ENCODE data around the gene ESR2. TPM values are rescaled to one million over a fixed set of nuclear protein-coding genes. Genes with fewer than 3 reads are reported as not detected.
A peak's percentile ranks its signal among the peaks of the same experiment; 100 is the strongest.

ESR2 gene
- total RNA-seq, 1 donor from 2014 or later = 2.2 TPM

DNA sequence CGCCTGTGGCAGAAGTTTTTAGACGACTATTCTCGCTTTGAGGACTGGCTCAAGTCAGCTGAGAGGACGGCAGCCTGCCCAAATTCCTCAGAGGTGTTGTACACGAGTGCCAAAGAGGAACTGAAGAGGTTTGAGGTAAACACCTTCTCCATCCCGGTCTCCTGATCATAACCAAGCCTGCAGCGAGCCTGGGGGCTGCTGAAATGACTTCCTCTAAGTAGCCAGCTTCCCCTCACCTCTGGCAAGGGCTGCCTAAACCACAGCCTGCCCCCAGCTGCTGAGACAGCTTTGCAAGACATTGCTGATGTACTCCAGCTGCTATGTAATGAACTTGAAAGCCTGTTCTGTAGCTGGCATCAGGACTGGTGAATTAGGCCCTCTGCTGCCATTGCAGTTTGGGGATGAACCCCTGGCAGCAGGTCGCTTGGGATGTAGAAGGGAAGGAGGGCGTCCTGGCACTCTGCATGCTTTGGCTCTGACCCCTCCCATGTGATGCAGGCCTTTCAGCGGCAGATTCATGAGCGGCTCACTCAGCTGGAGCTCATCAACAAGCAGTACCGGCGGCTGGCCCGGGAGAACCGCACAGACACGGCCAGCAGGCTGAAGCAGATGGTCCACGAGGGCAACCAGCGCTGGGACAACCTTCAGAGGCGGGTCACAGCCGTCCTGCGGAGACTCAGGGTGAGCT lies 84.6 kb downstream of the ESR2 start:
- Histone ChIP-seq H3K4me3 (no peak overlapping the region), H3K27ac (peak overlapping the region; percentile 6), H3K9me3 (no peaks in the 10 kb centered on the region), H3K36me3 (peaks cover 0 to 27% of the 10 kb centered on the region in 2 donors), H3K27me3 (no peaks in the 10 kb centered on the region), H3K4me1 (no peaks in the 10 kb centered on the region)
- no peak for DNase-seq (ENCODE audit: extremely low spot score in 2 of 2)
- intact Hi-C loops (cut with DNase I) = no loop called here
- TF ChIP-seq, protein P1, sequence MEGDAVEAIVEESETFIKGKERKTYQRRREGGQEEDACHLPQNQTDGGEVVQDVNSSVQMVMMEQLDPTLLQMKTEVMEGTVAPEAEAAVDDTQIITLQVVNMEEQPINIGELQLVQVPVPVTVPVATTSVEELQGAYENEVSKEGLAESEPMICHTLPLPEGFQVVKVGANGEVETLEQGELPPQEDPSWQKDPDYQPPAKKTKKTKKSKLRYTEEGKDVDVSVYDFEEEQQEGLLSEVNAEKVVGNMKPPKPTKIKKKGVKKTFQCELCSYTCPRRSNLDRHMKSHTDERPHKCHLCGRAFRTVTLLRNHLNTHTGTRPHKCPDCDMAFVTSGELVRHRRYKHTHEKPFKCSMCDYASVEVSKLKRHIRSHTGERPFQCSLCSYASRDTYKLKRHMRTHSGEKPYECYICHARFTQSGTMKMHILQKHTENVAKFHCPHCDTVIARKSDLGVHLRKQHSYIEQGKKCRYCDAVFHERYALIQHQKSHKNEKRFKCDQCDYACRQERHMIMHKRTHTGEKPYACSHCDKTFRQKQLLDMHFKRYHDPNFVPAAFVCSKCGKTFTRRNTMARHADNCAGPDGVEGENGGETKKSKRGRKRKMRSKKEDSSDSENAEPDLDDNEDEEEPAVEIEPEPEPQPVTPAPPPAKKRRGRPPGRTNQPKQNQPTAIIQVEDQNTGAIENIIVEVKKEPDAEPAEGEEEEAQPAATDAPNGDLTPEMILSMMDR (IDR thresholded peaks at IDR 0.05) = no peak
- TF ChIP-seq POLR2AphosphoS5 (IDR thresholded peaks at IDR 0.05; ENCODE audit: insufficient read depth in 1 of 2, low read depth in 1 of 2) (peak in 1 of 2 donors; percentile 72), POLR2A (IDR thresholded peaks at IDR 0.05) (no peak)

DNA sequence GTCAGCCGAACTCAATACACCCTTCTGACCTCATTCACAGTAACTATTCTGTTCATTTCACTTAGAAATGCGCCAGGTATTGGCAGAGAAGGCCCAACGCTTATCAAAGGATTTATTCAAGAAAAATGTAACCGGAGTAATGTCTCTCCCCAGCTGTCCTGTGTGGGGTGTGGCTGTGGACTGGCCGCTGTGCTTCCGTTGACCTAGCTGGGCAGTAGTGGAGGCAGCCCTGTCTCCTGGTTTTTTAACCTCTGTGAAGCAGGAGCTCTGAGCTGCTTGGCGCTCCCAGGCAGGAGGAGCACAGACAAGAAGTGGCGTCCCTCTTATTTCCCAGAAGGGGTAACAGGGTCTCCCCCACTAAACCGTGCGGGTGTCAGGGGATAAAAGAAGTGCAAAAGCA lies 85.2 kb downstream of the ESR2 start:
- Histone ChIP-seq H3K4me3 (no peak overlapping the region), H3K36me3 (peaks cover 0 to 21% of the 10 kb centered on the region in 2 donors), H3K4me1 (no peaks in the 10 kb centered on the region), H3K9me3 (no peaks in the 10 kb centered on the region), H3K27ac (no peak overlapping the region), H3K27me3 (no peaks in the 10 kb centered on the region)
- no peak for TF ChIP-seq POLR2A (IDR thresholded peaks at IDR 0.05)
- TF ChIP-seq, protein P1 (IDR thresholded peaks at IDR 0.05) = no peak
- no peak for TF ChIP-seq POLR2AphosphoS5 (IDR thresholded peaks at IDR 0.05; ENCODE audit: insufficient read depth in 1 of 2, low read depth in 1 of 2)
- DNase-seq (ENCODE audit: extremely low spot score in 2 of 2) = no peak
- intact Hi-C loops (cut with DNase I) = no loop called here

DNA sequence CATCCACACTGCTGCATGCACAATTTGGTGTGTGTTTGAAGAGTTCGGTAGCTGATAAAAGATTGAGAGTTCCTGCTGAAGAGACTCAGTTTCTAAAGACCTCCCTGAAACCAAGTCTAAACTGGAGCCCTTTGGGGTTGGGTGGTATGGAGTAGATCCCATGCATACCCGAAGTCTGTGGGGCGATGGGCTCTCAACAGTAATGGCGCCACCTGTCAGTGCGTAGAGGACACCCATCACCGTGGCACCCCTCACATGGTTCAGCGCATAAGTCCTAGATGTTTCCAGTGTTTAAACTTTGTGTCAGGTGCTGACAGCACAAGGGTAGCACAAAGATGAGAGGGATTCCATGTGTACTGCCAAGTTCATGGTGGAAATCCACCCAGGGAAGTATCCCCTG lies 85.9 kb downstream of the ESR2 start:
- Histone ChIP-seq H3K27ac (no peak overlapping the region), H3K4me3 (no peak overlapping the region), H3K27me3 (no peaks in the 10 kb centered on the region), H3K36me3 (peaks cover 0 to 21% of the 10 kb centered on the region in 2 donors), H3K4me1 (no peaks in the 10 kb centered on the region), H3K9me3 (no peaks in the 10 kb centered on the region)
- intact Hi-C loops (cut with DNase I) = no loop called here
- no peak for DNase-seq (ENCODE audit: extremely low spot score in 2 of 2)
- TF ChIP-seq, protein P1 (IDR thresholded peaks at IDR 0.05) = no peak
- TF ChIP-seq POLR2A (IDR thresholded peaks at IDR 0.05) (no peak), POLR2AphosphoS5 (IDR thresholded peaks at IDR 0.05; ENCODE audit: insufficient read depth in 1 of 2, low read depth in 1 of 2) (no peak)

DNA sequence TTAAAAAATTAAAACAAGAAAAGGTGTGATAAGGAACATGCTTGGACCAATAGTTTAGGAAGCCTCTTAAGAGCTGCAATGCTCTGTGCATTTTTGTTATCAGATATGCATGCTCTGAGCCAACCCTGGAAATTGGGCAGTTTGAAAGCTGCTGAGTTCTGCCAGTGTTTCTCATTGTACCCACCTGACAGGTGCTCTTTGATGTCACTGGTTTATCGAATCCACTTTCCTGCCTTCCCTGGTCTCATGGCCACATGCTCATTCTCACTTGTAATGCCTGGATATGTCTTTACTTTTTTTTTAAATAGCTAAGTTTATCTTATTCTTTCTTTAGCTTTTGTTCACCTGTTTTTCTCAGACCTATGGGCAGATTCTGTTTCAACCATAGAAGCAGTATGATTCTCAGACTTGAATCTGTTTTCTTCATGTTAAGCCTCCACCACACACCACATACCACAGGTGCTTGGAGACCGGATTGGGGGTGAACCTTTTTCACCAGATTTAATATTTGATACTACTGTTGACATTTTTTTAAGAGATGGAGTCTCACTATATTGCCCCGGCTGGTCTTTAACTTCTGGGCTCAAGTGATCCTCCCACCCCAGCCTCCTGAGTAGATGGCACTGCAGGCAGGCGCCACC lies 90.7 kb downstream of the ESR2 start:
- Histone ChIP-seq H3K27me3 (no peaks in the 10 kb centered on the region), H3K4me3 (no peak overlapping the region), H3K36me3 (peaks cover 0 to 3% of the 10 kb centered on the region in 2 donors), H3K9me3 (no peaks in the 10 kb centered on the region), H3K4me1 (no peaks in the 10 kb centered on the region), H3K27ac (no peak overlapping the region)
- no peak for TF ChIP-seq POLR2A (IDR thresholded peaks at IDR 0.05)
- no peak for TF ChIP-seq POLR2AphosphoS5 (IDR thresholded peaks at IDR 0.05; ENCODE audit: insufficient read depth in 1 of 2, low read depth in 1 of 2)
- TF ChIP-seq, protein P1 (IDR thresholded peaks at IDR 0.05) = no peak
- intact Hi-C loops (cut with DNase I) = loop anchor here (2.0 kb wide), 1 partner anchor 237 kb away; no protein-coding TSS in a partner anchor
- no peak for DNase-seq (ENCODE audit: extremely low spot score in 2 of 2)

DNA sequence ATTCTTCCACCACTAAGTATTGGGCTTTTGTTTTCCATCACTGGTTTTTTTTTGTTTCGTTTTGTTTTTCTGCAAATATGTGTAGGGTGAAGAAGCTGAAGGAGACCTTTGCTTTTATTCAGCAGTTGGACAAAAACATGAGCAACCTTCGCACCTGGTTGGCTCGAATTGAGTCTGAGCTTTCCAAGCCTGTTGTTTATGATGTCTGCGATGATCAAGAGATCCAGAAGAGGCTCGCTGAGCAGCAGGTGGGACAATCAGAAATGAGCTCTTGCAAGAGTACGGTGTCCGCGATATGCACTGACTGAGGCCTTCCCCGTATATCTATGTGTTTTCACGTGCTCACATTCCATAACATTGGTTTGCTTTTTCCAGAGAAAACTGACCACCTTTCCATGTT lies 91.5 kb downstream of the ESR2 start:
- H3K36me3 ChIP-seq = no peaks in the 10 kb centered on the region
- H3K4me1 ChIP-seq = no peaks in the 10 kb centered on the region
- no peaks in the 10 kb centered on the region for H3K27me3 ChIP-seq
- H3K9me3 ChIP-seq = no peaks in the 10 kb centered on the region
- DNase-seq (ENCODE audit: extremely low spot score in 2 of 2) = no peak
- no peak overlapping the region for H3K4me3 ChIP-seq
- TF ChIP-seq POLR2AphosphoS5 (IDR thresholded peaks at IDR 0.05; ENCODE audit: insufficient read depth in 1 of 2, low read depth in 1 of 2) = no peak
- no peak for TF ChIP-seq POLR2A (IDR thresholded peaks at IDR 0.05)
- TF ChIP-seq, protein P1 (IDR thresholded peaks at IDR 0.05) = no peak
- intact Hi-C loops (cut with DNase I) = loop anchor here (2.0 kb wide), 1 partner anchor 236 kb away; no protein-coding TSS in a partner anchor
- H3K27ac ChIP-seq = no peak overlapping the region
